ENCODE measurements around the gene C1orf159.

C1orf159 gene

GRCh38 chr1:1088029-1088800 lies 27.7 kb downstream of the C1orf159 start:
- Histone ChIP-seq H3K36me3 (ENCODE audit: control insufficient read depth, insufficient read depth, low read length) (peaks cover 2% of the 10 kb centered on the region; the same call in 1 of the 2 replicates), H3K4me3 (replicated peaks; ENCODE audit: low read depth, low read length) (no peak overlapping the region), H3K27me3 (replicated peaks; ENCODE audit: control insufficient read depth, insufficient read depth, low read length) (no peaks in the 10 kb centered on the region)
- no peak for TF ChIP-seq CTCF (IDR thresholded peaks at IDR 0.05; ENCODE audit: insufficient read depth, low read length, poor library complexity, severe bottlenecking)
- no peak for DNase-seq (ENCODE audit: extremely low read depth, insufficient read length)

GRCh38 chr1:1087351-1088028 lies 28.4 kb downstream of the C1orf159 start:
- no peak for TF ChIP-seq CTCF (IDR thresholded peaks at IDR 0.05; ENCODE audit: insufficient read depth, low read length, poor library complexity, severe bottlenecking)
- peaks cover 2% of the 10 kb centered on the region; the same call in 1 of the 2 replicates for H3K36me3 ChIP-seq (ENCODE audit: control insufficient read depth, insufficient read depth, low read length)
- no peaks in the 10 kb centered on the region for H3K27me3 ChIP-seq (replicated peaks; ENCODE audit: control insufficient read depth, insufficient read depth, low read length)
- no peak overlapping the region for H3K4me3 ChIP-seq (replicated peaks; ENCODE audit: low read depth, low read length)
- no peak for DNase-seq (ENCODE audit: extremely low read depth, insufficient read length)

GRCh38 chr1:1086911-1087341 lies 29.0 kb downstream of the C1orf159 start:
- no peaks in the 10 kb centered on the region for H3K27me3 ChIP-seq (replicated peaks; ENCODE audit: control insufficient read depth, insufficient read depth, low read length)
- DNase-seq (ENCODE audit: extremely low read depth, insufficient read length) = no peak
- no peak overlapping the region for H3K4me3 ChIP-seq (replicated peaks; ENCODE audit: low read depth, low read length)
- TF ChIP-seq CTCF (IDR thresholded peaks at IDR 0.05; ENCODE audit: insufficient read depth, low read length, poor library complexity, severe bottlenecking) = no peak
- peaks cover 2% of the 10 kb centered on the region; the same call in 1 of the 2 replicates for H3K36me3 ChIP-seq (ENCODE audit: control insufficient read depth, insufficient read depth, low read length)

GRCh38 chr1:1085911-1086841 lies 29.7 kb downstream of the C1orf159 start:
- H3K4me3 ChIP-seq (replicated peaks; ENCODE audit: low read depth, low read length) = no peak overlapping the region
- TF ChIP-seq CTCF (IDR thresholded peaks at IDR 0.05; ENCODE audit: insufficient read depth, low read length, poor library complexity, severe bottlenecking) = no peak
- no peak for DNase-seq (ENCODE audit: extremely low read depth, insufficient read length)
- H3K27me3 ChIP-seq (replicated peaks; ENCODE audit: control insufficient read depth, insufficient read depth, low read length) = no peaks in the 10 kb centered on the region
- H3K36me3 ChIP-seq (ENCODE audit: control insufficient read depth, insufficient read depth, low read length) = peaks cover 2% of the 10 kb centered on the region; the same call in 1 of the 2 replicates

GRCh38 chr1:1085171-1085841 lies 30.6 kb downstream of the C1orf159 start:
- no peaks in the 10 kb centered on the region for H3K27me3 ChIP-seq (replicated peaks; ENCODE audit: control insufficient read depth, insufficient read depth, low read length)
- H3K36me3 ChIP-seq (ENCODE audit: control insufficient read depth, insufficient read depth, low read length) = peaks cover 2% of the 10 kb centered on the region; the same call in 1 of the 2 replicates
- no peak for DNase-seq (ENCODE audit: extremely low read depth, insufficient read length)
- TF ChIP-seq CTCF (IDR thresholded peaks at IDR 0.05; ENCODE audit: insufficient read depth, low read length, poor library complexity, severe bottlenecking) = no peak
- H3K4me3 ChIP-seq (replicated peaks; ENCODE audit: low read depth, low read length) = no peak overlapping the region
